HepG2 (cell line): Measurements from ENCODE around the gene RITA1. TPM values are rescaled to one million over a fixed set of nuclear protein-coding genes. Genes with fewer than 3 reads are reported as not detected.
A peak's percentile ranks its signal among the peaks of the same experiment; 100 is the strongest.

Experiments used
- ARNT2 ChIP-seq: sonication (generic); formaldehyde crosslinking; IDR thresholded peaks from 2 replicates; pipeline ENCODE4 v1.8.0; 2022; ENCODE audit warnings: mild to moderate bottlenecking, low read depth, missing genetic modification reagents, moderate library complexity
- CHD2 ChIP-seq: IDR thresholded peaks from 2 replicates; pipeline ENCODE4 v1.6.1; 2011; ENCODE audit warnings: low read depth, low read length, improper control_type of control experiment
- GZF1 ChIP-seq: sonication (generic); formaldehyde crosslinking; IDR thresholded peaks from 2 replicates; pipeline ENCODE4 v1.5.1; 2020; ENCODE audit warnings: mild to moderate bottlenecking, missing genetic modification reagents
- KAT8 ChIP-seq: IDR thresholded peaks from 2 replicates; pipeline ENCODE4 v1.6.1; 2016; ENCODE audit warnings: missing genetic modification reagents, missing compliant biosample characterization
- KDM4B ChIP-seq: sonication (generic); formaldehyde crosslinking; IDR thresholded peaks from 2 replicates; pipeline ENCODE4 v1.4.0; 2020; ENCODE audit warnings: missing genetic modification reagents
- PHF20 ChIP-seq: sonication (generic); formaldehyde crosslinking; IDR thresholded peaks from 2 replicates; pipeline ENCODE4 v1.5.0; 2020; ENCODE audit warnings: mild to moderate bottlenecking, missing genetic modification reagents
- SAP130 ChIP-seq: IDR thresholded peaks from 2 replicates; pipeline ENCODE4 v1.6.1; 2016; ENCODE audit warnings: low read depth
- TBX2 ChIP-seq: sonication (generic); formaldehyde crosslinking; IDR thresholded peaks from 2 replicates; pipeline ENCODE4 v1.5.0; 2020; ENCODE audit warnings: missing genetic modification reagents, mild to moderate bottlenecking, borderline replicate concordance
- TERF1 ChIP-seq: sonication (generic); formaldehyde crosslinking; IDR thresholded peaks from 2 replicates; pipeline ENCODE4 v1.8.0; 2022; ENCODE audit warnings: mild to moderate bottlenecking, missing genetic modification reagents, moderate library complexity
- XBP1 ChIP-seq: sonication (generic); formaldehyde crosslinking; IDR thresholded peaks from 2 replicates; pipeline ENCODE4 v1.5.0; 2020; ENCODE audit warnings: missing genetic modification reagents
- ZBTB2 ChIP-seq: sonication (generic); formaldehyde crosslinking; IDR thresholded peaks from 2 replicates; pipeline ENCODE4 v1.8.0; 2022; ENCODE audit warnings: low read depth, missing genetic modification reagents
- ZBTB3 ChIP-seq: sonication (generic); formaldehyde crosslinking; IDR thresholded peaks from 2 replicates; pipeline ENCODE4 v1.4.0; 2020; ENCODE audit warnings: low read depth, mild to moderate bottlenecking, moderate library complexity, missing genetic modification reagents, borderline replicate concordance
- ZBTB38 ChIP-seq: sonication (generic); formaldehyde crosslinking; IDR thresholded peaks from 2 replicates; pipeline ENCODE4 v1.5.1; 2020; ENCODE audit warnings: mild to moderate bottlenecking, missing genetic modification reagents
- ZNF230 ChIP-seq: sonication (generic); formaldehyde crosslinking; IDR thresholded peaks from 2 replicates; pipeline ENCODE4 v1.4.0; 2020; ENCODE audit warnings: mild to moderate bottlenecking, missing genetic modification reagents
- ZSCAN20 ChIP-seq: sonication (generic); formaldehyde crosslinking; IDR thresholded peaks from 2 replicates; pipeline ENCODE4 v1.4.0; 2020; ENCODE audit warnings: missing genetic modification reagents, mild to moderate bottlenecking, borderline replicate concordance
- ZSCAN21 ChIP-seq: sonication (generic); formaldehyde crosslinking; IDR thresholded peaks from 2 replicates; pipeline ENCODE4 v1.8.0; 2022; ENCODE audit warnings: mild to moderate bottlenecking, missing genetic modification reagents, moderate library complexity, borderline replicate concordance
- polyA plus RNA-seq, 8 experiments: library from polyadenylated mRNA; depleted of rRNA in 3 of 8; stranded (reverse) in 7 of 8; unstranded in 1 of 8; fragments of >200 nt; fragmentation: Illumina TruSeq in 4 of 8; extraction: Trizol in 4 of 8; gene quantifications; 2 replicates each; pipeline versions ENCODE4 v1.2.1 to v1.2.3, GENCODE V29; 2011 to 2016; ENCODE audit warnings: low read depth in 4 of 8, missing spikeins in 1 of 8, mixed read lengths in 1 of 8; ENCODE audit not compliant: insufficient read depth in 1 of 8
- total RNA-seq, 5 experiments: library from RNA; depleted of rRNA; stranded (reverse); fragments of >200 nt; fragmentation: Illumina TruSeq; extraction: Trizol; gene quantifications; 2 replicates each; pipeline ENCODE4 v1.2.3, GENCODE V29; 2016; ENCODE audit warnings: low read depth in 1 of 5
- TF ChIP-seq, protein P1 (sequence below): sonication (generic); formaldehyde crosslinking; IDR thresholded peaks from 2 replicates; pipeline ENCODE4 v1.5.1; 2020; ENCODE audit warnings: missing genetic modification reagents, mild to moderate bottlenecking, borderline replicate concordance
- TF ChIP-seq, protein P2 (sequence below): IDR thresholded peaks from 2 replicates; pipeline ENCODE4 v1.6.1; 2016; ENCODE audit warnings: missing genetic modification reagents, missing compliant biosample characterization
- TF ChIP-seq, protein P3 (sequence below): sonication (generic); formaldehyde crosslinking; IDR thresholded peaks from 2 replicates; pipeline ENCODE4 v1.5.0; 2020; ENCODE audit warnings: mild to moderate bottlenecking, missing genetic modification reagents, borderline replicate concordance

Gene RITA1
- total and polyA plus RNA-seq, 2 of the 13 experiments (the other 11 are each of a cell fraction or from before 2014, with no cell fraction given): 12.4 to 28.9 TPM

DNA sequence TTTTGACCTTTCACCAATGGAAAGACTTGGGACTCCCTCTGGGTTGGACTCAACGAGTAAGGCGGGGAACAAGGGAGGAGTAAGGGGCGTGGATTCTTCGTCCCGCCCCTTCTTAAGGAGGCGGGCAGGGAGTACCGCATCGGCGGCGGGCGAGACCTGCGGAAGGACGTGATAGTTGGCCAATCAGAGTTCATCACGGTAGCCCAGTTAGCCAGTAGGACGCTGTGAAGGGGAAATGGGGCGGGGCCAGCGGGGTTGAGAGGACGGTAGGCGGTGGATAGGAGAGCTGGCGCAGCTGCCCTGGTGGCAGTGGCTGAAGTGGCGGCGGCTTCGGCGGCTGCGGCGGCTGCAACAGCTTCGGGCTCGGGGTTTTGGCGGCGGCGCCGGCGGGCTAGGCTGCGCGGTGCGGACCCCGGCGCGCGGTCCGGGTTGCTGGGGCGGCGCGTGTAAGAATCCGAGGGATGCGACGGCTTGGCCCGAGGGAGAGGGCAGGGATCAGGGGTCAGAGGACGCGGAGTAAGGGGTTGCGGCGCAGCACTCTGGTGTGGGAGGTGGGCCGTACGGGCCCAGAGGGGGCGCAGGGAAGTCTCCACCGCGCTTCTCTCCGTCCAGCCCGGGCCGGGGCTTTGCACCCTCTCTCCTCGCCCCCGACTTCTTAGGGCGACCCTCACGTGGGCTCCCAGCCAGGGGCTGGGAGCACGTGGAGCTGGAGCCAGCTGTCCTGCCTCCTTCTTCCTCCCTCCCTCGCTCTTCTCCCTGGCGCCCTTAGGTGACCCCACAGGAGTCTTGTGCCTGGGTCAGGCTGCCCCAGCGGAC, 35.9 kb downstream of the RITA1 start, which contains the start of gene TPCN1 (continued):
- TF ChIP-seq, protein P1, sequence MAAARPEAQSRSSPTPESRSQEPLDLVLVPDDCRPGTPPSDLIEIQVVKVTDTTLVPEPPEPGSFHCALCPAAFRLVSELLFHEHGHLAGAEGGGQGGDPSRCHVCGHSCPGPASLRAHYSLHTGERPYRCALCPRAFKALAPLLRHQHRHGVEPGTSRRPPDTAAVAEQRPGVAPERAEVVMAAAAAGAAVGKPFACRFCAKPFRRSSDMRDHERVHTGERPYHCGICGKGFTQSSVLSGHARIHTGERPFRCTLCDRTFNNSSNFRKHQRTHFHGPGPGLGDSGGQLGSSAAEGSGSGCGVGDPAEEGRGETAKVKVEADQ (CRISPR knock-in tag): peak; percentile 39; the same call in 1 of the 2 replicates
- TF ChIP-seq GZF1: no peak
- 0 out of 2 replicates have a peak, but pooled peaks have one; percentile 6 for TF ChIP-seq ZBTB2
- peak; percentile 80 for TF ChIP-seq ARNT2 (CRISPR knock-in tag)
- TF ChIP-seq KDM4B (CRISPR knock-in tag): 0 out of 2 replicates have a peak, but pooled peaks have one; percentile 46
- 0 out of 2 replicates have a peak, but pooled peaks have one; percentile 37 for TF ChIP-seq KAT8 (CRISPR knock-in tag)
- TF ChIP-seq ZBTB3 (CRISPR knock-in tag): no peak
- TF ChIP-seq PHF20: peak; percentile 61
- 0 out of 2 replicates have a peak, but pooled peaks have one; percentile 32 for TF ChIP-seq TERF1
- TF ChIP-seq ZSCAN20 (CRISPR knock-in tag): peak; percentile 80
- TF ChIP-seq XBP1 (CRISPR knock-in tag): no peak
- TF ChIP-seq ZBTB38 (CRISPR knock-in tag): 0 out of 2 replicates have a peak, but pooled peaks have one; percentile 51
- TF ChIP-seq TBX2 (CRISPR knock-in tag): 0 out of 2 replicates have a peak, but pooled peaks have one; percentile 12
- peak; percentile 75 for TF ChIP-seq SAP130 (CRISPR knock-in tag)
- peak; percentile 38; the same call in 1 of the 2 replicates for TF ChIP-seq CHD2
- TF ChIP-seq ZSCAN21 (CRISPR knock-in tag): peak; percentile 80
- TF ChIP-seq, protein P2, sequence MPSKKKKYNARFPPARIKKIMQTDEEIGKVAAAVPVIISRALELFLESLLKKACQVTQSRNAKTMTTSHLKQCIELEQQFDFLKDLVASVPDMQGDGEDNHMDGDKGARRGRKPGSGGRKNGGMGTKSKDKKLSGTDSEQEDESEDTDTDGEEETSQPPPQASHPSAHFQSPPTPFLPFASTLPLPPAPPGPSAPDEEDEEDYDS (CRISPR knock-in tag): peak; percentile 92
- peak; percentile 79; the same call in 1 of the 2 replicates for TF ChIP-seq ZNF230 (CRISPR knock-in tag)
- TF ChIP-seq, protein P3, sequence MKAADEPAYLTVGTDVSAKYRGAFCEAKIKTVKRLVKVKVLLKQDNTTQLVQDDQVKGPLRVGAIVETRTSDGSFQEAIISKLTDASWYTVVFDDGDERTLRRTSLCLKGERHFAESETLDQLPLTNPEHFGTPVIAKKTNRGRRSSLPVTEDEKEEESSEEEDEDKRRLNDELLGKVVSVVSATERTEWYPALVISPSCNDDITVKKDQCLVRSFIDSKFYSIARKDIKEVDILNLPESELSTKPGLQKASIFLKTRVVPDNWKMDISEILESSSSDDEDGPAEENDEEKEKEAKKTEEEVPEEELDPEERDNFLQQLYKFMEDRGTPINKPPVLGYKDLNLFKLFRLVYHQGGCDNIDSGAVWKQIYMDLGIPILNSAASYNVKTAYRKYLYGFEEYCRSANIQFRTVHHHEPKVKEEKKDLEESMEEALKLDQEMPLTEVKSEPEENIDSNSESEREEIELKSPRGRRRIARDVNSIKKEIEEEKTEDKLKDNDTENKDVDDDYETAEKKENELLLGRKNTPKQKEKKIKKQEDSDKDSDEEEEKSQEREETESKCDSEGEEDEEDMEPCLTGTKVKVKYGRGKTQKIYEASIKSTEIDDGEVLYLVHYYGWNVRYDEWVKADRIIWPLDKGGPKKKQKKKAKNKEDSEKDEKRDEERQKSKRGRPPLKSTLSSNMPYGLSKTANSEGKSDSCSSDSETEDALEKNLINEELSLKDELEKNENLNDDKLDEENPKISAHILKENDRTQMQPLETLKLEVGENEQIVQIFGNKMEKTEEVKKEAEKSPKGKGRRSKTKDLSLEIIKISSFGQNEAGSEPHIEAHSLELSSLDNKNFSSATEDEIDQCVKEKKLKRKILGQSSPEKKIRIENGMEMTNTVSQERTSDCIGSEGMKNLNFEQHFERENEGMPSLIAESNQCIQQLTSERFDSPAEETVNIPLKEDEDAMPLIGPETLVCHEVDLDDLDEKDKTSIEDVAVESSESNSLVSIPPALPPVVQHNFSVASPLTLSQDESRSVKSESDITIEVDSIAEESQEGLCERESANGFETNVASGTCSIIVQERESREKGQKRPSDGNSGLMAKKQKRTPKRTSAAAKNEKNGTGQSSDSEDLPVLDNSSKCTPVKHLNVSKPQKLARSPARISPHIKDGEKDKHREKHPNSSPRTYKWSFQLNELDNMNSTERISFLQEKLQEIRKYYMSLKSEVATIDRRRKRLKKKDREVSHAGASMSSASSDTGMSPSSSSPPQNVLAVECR (CRISPR knock-in tag): peak; percentile 81
